ENCODE results near the gene THEMIS. TPM values are rescaled to one million over a fixed set of nuclear protein-coding genes. Genes with fewer than 3 reads are reported as not detected.

The THEMIS gene
- total RNA-seq, 2 donors from 2014 or later, result not detected

- DNase-seq, result no peak
- no peak for TF ChIP-seq CTCF (conservative IDR thresholded peaks at IDR 0.05)
- Mint-ChIP-seq H3K36me3 (ENCODE audit: low read depth) (no peaks in the 10 kb centered on the region), H3K27me3 (ENCODE audit: insufficient read depth) (no peaks in the 10 kb centered on the region), H3K4me1 (peaks cover 3% of the 10 kb centered on the region), H3K27ac (no peak overlapping the region), H3K9me3 (no peaks in the 10 kb centered on the region), H3K4me3 (no peak overlapping the region)
- no peaks in the 10 kb centered on the region for H3K27me3 ChIP-seq (ENCODE audit: control insufficient read depth, insufficient read depth, low read length, poor library complexity, severe bottlenecking)
- H3K4me1 ChIP-seq (ENCODE audit: control insufficient read depth, insufficient read depth, low read length), result no peaks in the 10 kb centered on the region
- H3K9ac ChIP-seq (ENCODE audit: extremely low read depth, low read length, poor library complexity, severe bottlenecking), result no peak overlapping the region
- H3K4me3 ChIP-seq (ENCODE audit: low read length), result no peak overlapping the region
- no peak overlapping the region for H3K27ac ChIP-seq (ENCODE audit: low read depth, low read length)
- H3K9me3 ChIP-seq (ENCODE audit: control insufficient read depth, low read length), result no peaks in the 10 kb centered on the region
- no peaks in the 10 kb centered on the region for H3K36me3 ChIP-seq (ENCODE audit: control insufficient read depth, insufficient read depth, low read length)
These were observed 67.5 kb downstream of the THEMIS start for GRCh38 chr6:127833336-127833735.

DNA sequence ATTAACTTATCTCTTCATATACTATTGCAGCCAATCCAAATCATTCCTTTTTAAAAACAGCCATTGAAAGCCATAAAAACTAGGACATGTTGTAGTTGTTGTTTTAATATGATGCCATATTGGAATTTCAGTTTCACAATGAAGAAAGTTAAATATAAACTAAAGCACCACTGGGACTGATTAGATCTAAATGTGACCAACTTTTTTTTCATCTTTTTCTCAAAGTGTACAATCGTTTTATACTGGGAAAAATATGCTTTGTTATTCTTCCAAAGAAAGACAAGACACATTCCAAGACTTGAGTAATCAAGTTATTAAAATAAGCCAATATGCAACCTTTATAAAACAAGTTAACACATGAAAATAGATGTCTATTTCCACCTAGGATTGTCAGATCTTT lies 68.5 kb downstream of the THEMIS start:
- Histone ChIP-seq H3K27me3 (ENCODE audit: control insufficient read depth, insufficient read depth, low read length, poor library complexity, severe bottlenecking) (no peaks in the 10 kb centered on the region), H3K9ac (ENCODE audit: extremely low read depth, low read length, poor library complexity, severe bottlenecking) (no peak overlapping the region), H3K9me3 (ENCODE audit: control insufficient read depth, low read length) (no peaks in the 10 kb centered on the region), H3K4me3 (ENCODE audit: low read length) (no peak overlapping the region), H3K27ac (ENCODE audit: low read depth, low read length) (no peak overlapping the region), H3K36me3 (ENCODE audit: control insufficient read depth, insufficient read depth, low read length) (no peaks in the 10 kb centered on the region), H3K4me1 (ENCODE audit: control insufficient read depth, insufficient read depth, low read length) (no peaks in the 10 kb centered on the region)
- no peak overlapping the region for H3K27ac Mint-ChIP-seq
- H3K9me3 Mint-ChIP-seq, result no peaks in the 10 kb centered on the region
- no peak for DNase-seq
- H3K27me3 Mint-ChIP-seq (ENCODE audit: insufficient read depth), result no peaks in the 10 kb centered on the region
- no peak overlapping the region for H3K4me3 Mint-ChIP-seq
- H3K36me3 Mint-ChIP-seq (ENCODE audit: low read depth), result no peaks in the 10 kb centered on the region
- TF ChIP-seq CTCF (conservative IDR thresholded peaks at IDR 0.05), result no peak
- H3K4me1 Mint-ChIP-seq, result peaks cover 3% of the 10 kb centered on the region
- 62 to 100% methylated on average over 1 of the region's 1 CpG for WGBS, 2 experiments (ENCODE audit: insufficient coverage in 1 of 2, insufficient read length in 1 of 2)

DNA sequence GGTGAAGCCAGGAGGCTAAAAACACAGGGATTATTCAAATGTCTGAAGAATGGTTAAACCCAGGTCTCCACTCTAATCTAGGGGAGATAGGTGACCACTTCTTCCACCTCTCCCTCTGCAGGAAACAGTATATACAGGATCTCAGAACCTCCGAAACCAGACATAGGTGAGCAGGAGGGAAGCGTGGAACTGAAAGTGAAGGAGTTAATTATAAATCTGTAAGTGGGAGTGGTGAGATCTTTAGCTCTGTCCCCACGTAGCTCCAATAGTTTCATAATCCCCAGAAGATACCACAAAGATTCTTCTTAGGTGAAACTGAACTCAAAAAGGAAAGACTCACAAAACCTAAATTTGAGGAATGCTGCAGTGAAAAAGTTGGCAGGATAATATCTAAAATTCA lies 76.8 kb downstream of the THEMIS start:
- no peak for DNase-seq
- H3K4me3 ChIP-seq (ENCODE audit: low read length), result no peak overlapping the region
- H3K27ac Mint-ChIP-seq, result no peak overlapping the region
- no peaks in the 10 kb centered on the region for H3K36me3 ChIP-seq (ENCODE audit: control insufficient read depth, insufficient read depth, low read length)
- H3K27me3 ChIP-seq (ENCODE audit: control insufficient read depth, insufficient read depth, low read length, poor library complexity, severe bottlenecking), result no peaks in the 10 kb centered on the region
- no peaks in the 10 kb centered on the region for H3K9me3 Mint-ChIP-seq
- no peaks in the 10 kb centered on the region for H3K36me3 Mint-ChIP-seq (ENCODE audit: low read depth)
- H3K27me3 Mint-ChIP-seq (ENCODE audit: insufficient read depth), result no peaks in the 10 kb centered on the region
- no peak overlapping the region for H3K4me3 Mint-ChIP-seq
- no peak overlapping the region for H3K9ac ChIP-seq (ENCODE audit: extremely low read depth, low read length, poor library complexity, severe bottlenecking)
- H3K4me1 ChIP-seq (ENCODE audit: control insufficient read depth, insufficient read depth, low read length), result no peaks in the 10 kb centered on the region
- no peaks in the 10 kb centered on the region for H3K9me3 ChIP-seq (ENCODE audit: control insufficient read depth, low read length)
- H3K27ac ChIP-seq (ENCODE audit: low read depth, low read length), result no peak overlapping the region
- no peak for TF ChIP-seq CTCF (conservative IDR thresholded peaks at IDR 0.05)
- WGBS, 2 experiments (ENCODE audit: insufficient coverage in 1 of 2, insufficient read length in 1 of 2), result 90% methylated on average over 2 of the region's 3 CpGs; no CpG with 5 or more reads in 1 of the 2 experiments
- H3K4me1 Mint-ChIP-seq, result no peaks in the 10 kb centered on the region
